Measurements from ENCODE around the gene DHCR7.

The DHCR7 gene

DNA sequence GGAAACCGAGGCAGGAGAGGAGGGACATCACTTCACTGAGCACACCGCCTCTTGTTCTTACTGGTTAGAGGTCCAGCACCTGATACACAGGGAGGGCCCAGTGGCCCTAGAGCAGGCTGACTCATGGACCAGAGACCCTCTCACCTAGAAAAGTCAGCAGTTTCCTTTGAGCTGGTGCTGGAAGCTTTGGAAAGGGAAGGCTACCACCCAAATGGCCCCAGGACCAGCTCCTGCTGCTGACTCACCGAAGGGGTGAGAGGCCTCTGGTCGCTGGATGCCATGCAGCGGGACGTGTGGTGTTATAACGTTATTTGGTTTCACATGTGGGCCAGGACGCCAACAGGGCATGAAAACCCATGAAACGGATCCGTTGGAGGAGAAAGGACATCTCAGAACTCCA lies 8.6 kb upstream of the DHCR7 start:
- TF ChIP-seq, protein P1, sequence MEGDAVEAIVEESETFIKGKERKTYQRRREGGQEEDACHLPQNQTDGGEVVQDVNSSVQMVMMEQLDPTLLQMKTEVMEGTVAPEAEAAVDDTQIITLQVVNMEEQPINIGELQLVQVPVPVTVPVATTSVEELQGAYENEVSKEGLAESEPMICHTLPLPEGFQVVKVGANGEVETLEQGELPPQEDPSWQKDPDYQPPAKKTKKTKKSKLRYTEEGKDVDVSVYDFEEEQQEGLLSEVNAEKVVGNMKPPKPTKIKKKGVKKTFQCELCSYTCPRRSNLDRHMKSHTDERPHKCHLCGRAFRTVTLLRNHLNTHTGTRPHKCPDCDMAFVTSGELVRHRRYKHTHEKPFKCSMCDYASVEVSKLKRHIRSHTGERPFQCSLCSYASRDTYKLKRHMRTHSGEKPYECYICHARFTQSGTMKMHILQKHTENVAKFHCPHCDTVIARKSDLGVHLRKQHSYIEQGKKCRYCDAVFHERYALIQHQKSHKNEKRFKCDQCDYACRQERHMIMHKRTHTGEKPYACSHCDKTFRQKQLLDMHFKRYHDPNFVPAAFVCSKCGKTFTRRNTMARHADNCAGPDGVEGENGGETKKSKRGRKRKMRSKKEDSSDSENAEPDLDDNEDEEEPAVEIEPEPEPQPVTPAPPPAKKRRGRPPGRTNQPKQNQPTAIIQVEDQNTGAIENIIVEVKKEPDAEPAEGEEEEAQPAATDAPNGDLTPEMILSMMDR (IDR thresholded peaks at IDR 0.05; ENCODE audit: borderline replicate concordance, control extremely low read depth, extremely low read depth, insufficient read depth, missing control alignments) = no peak
- no peak for DNase-seq (ENCODE audit: low spot score)
- in situ Hi-C loops (cut with MboI; ENCODE audit: low sequenced_read_pairs, unreplicated experiment) = no loop called here

DNA sequence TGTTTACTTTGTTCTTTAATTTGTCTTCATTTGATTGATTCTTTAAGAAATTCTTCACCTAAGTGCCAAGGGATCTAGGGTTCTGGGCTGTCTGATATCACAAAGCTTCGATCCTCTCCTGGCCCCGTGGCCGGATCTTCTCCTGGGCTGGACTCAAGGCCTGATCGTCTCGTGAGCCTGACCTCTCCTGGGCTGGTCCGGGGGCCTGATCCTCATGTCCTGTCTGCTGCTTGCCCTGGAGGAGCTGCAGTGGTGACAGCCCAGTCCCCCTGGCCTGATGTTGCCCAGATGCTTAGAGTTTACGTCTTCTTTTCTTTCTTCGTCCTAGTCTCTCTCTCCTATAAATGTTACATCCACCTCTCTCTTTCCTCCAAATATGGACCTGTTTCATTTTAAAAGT lies 8.1 kb upstream of the DHCR7 start:
- in situ Hi-C loops (cut with MboI; ENCODE audit: low sequenced_read_pairs, unreplicated experiment) = no loop called here
- DNase-seq (ENCODE audit: low spot score) = no peak
- TF ChIP-seq, protein P1 (IDR thresholded peaks at IDR 0.05; ENCODE audit: borderline replicate concordance, control extremely low read depth, extremely low read depth, insufficient read depth, missing control alignments) = no peak

DNA sequence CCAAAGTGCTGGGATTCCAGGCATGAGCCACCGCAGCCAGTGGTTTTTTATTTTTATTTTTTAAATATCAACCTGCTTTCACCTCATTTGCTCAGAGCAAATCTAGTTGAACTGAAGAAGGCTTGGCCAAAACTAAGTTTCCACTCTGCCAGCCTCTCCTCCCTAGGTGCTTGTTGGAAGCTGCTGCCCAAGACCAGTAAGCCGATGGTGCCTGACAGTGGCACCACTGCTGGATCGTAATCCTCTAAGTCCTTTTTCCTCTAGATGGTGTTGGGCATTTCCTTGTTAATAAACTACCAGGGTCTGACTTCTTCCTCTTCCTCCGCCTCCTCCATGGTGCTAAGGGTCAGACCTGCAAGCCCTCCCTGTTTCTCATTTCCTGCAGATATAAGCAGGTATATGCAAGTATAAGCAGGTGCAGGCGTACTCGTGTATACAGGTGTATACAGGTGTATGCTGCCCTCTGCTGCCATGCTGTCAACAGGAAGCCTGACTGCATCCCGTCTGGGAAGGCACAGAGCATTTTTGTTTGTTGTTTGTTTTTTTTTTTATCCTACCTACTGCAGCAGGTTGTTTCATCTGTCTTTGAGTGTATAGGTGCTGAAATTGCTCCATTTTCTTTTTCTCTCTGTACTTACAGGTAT lies 6.4 kb upstream of the DHCR7 start:
- TF ChIP-seq, protein P1 (IDR thresholded peaks at IDR 0.05; ENCODE audit: borderline replicate concordance, control extremely low read depth, extremely low read depth, insufficient read depth, missing control alignments) = no peak
- no peak for DNase-seq (ENCODE audit: low spot score)
- in situ Hi-C loops (cut with MboI; ENCODE audit: low sequenced_read_pairs, unreplicated experiment) = no loop called here

DNA sequence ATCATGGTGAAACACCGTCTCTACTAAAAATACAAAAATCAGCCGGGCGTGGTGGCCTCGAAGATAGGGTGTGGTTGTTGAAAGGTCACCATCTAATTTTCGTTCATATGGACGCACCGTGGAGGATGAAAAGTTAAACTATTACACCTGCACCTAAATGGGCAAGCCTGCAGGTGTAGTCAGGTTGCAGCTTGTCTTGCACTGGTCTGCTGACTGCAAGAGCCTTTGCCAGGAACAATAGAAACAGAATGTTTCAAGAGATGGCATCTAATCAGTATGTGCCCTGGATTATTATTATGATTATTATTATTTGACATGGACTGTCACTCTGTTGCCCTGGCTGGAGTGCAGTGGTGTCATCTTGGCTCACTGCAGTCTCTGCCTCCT lies 5.7 kb upstream of the DHCR7 start:
- in situ Hi-C loops (cut with MboI; ENCODE audit: low sequenced_read_pairs, unreplicated experiment) = no loop called here
- DNase-seq (ENCODE audit: low spot score) = no peak
- TF ChIP-seq, protein P1 (IDR thresholded peaks at IDR 0.05; ENCODE audit: borderline replicate concordance, control extremely low read depth, extremely low read depth, insufficient read depth, missing control alignments) = no peak

DNA sequence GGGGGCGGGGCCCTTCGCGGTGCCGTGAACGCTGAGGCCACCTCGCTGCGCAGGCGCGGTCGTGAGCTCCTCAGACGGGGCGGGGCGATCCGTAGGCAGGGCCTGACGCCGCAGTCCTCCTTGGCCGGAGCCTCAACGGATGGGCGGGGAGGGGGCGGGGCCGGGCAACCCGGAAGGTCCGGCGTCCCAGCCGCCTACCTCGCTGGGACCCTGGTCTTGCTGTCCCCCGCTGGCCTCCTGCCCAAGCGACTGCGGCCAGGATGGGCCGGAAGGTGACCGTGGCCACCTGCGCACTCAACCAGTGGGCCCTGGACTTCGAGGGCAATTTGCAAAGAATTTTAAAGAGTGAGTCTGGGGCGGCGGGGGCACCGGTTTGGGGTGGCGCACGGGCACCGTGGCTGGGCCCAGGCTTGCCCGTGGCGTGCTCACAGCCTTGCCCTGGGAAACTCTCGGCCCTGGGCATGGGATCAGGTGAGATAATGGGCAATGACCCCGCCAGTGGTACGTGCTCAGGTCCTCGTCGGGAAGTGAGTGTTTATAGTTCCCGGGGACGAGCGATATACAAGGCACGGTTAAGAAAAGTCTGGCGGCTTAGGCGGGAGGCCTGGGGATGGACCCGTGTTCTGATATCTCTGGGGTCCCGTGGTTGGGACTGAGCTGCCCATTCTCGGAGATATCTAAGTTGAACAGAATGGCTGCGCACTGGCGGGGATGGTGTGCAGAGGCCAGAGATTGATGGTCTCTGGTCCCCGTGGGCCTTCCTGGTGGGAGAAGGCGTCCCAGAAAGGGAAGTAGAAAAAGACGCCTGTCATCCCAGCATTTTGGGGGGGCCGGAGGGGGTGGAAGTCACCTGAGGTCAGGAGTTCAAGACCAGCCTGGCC lies 5.1 kb upstream of the DHCR7 start, which contains the start of gene NADSYN1:
Gene NADSYN1, plus strand, starts transcription at position 167 of the 881 bp plus-strand sequence. Its CDS starts 94 bp downstream, at position 261.
- DNase-seq (ENCODE audit: low spot score) = peak; percentile 99
- in situ Hi-C loops (cut with MboI; ENCODE audit: low sequenced_read_pairs, unreplicated experiment) = no loop called here
- TF ChIP-seq, protein P1 (IDR thresholded peaks at IDR 0.05; ENCODE audit: borderline replicate concordance, control extremely low read depth, extremely low read depth, insufficient read depth, missing control alignments) = no peak

DNA sequence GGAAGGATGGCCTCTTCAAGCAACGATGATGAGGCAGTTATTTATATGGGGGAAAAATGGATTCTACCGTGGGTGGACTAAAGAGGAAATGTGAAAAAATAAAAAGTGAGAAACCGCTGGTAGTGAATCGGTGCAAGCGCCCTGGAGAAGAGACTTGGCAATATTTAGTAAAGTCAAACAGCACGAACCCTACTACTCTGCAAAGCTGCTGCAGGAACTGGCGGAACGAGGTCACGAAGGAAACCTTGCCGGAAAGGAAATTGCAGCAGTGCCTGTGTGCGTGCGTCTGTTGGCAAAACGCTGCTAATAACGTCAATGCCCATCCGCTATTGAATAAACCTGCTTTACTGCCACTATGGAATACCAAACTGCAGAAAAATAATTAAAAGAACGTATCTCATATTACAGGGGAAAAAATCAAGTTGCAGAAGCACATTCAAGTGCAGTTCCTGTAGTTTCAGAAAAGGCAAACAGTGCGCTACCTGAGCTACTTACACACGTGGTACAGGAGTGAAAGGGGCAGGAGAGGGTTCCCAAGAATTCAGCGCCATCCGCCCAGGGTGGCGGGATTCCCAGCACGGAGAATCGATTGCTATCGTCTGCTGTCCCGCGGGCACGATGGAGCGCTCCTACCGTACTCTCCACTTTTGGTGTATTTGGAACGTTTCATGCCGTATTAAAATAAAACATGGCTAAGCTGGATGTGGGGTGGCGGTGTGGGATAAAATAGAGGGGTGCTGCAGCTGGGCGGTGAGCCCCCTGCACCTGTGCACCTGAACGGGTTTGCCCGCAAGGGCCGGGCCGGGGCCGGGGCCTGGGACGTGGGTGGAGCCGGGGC lies 4.2 kb upstream of the DHCR7 start:
- TF ChIP-seq, protein P1 (IDR thresholded peaks at IDR 0.05; ENCODE audit: borderline replicate concordance, control extremely low read depth, extremely low read depth, insufficient read depth, missing control alignments) = no peak
- in situ Hi-C loops (cut with MboI; ENCODE audit: low sequenced_read_pairs, unreplicated experiment) = no loop called here
- no peak for DNase-seq (ENCODE audit: low spot score)
